OCI-LY7 (cell line): ENCODE data around the gene ZNF423. TPM values are rescaled to one million over a fixed set of nuclear protein-coding genes. Genes with fewer than 3 reads are reported as not detected.

Source experiments
- BruUV-seq: library from RNA; stranded (reverse); fragments of 400-500 nt; replicated peaks from 2 replicates; lab custom pipeline; 2021; lab: Mats Ljungman, UMichigan
- CTCF ChIA-PET: fragments of 300-600 bp; sonication (Branson Sonifier 250); formaldehyde crosslinking; loops from one replicate; lab custom pipeline; 2022; ENCODE audit warnings: antibody characterized with exemption; ENCODE audit not compliant: unreplicated experiment; lab: Charles Lee
- POLR2A ChIA-PET: fragments of 300-600 bp; sonication (Branson Sonifier 250); formaldehyde crosslinking; loops from one replicate; lab custom pipeline; 2022; ENCODE audit warnings: antibody characterized with exemption; lab: Charles Lee
- DNase-seq: peaks from one replicate; pipeline ENCODE4 v3.0.0-alpha.2; 2015; ENCODE audit warnings: low spot score
- H2AFZ ChIP-seq: fragments of 200-600 bp; sonication (generic), shearing (Covaris generic); 2 replicates; pipeline ENCODE4 v1.6.1; 2014; ENCODE audit warnings: mild to moderate bottlenecking, antibody characterized with exemption, low read length, moderate library complexity
- H3K27ac ChIP-seq: fragments of 200-600 bp; sonication (generic); 2 replicates; pipeline ENCODE4 v1.5.1; 2014; ENCODE audit warnings: mixed run types, low read depth, mild to moderate bottlenecking, moderate library complexity, low read length, inconsistent platforms; ENCODE audit not compliant: poor library complexity, severe bottlenecking
- H3K36me3 ChIP-seq: fragments of 200-600 bp; sonication (generic); 2 replicates; pipeline ENCODE4 v1.6.1; 2014; ENCODE audit warnings: mild to moderate bottlenecking, antibody characterized with exemption, low read length, moderate library complexity, mixed read lengths; ENCODE audit not compliant: insufficient read depth
- H3K4me1 ChIP-seq: fragments of 200-600 bp; sonication (generic); 2 replicates; pipeline ENCODE4 v1.5.1; 2014; ENCODE audit warnings: mild to moderate bottlenecking, low read length; ENCODE audit not compliant: insufficient read depth, poor library complexity, severe bottlenecking
- H3K4me2 ChIP-seq: fragments of 200-600 bp; sonication (generic); 2 replicates; pipeline ENCODE4 v1.6.1; 2014; ENCODE audit warnings: mild to moderate bottlenecking, low read length
- H3K4me3 ChIP-seq: fragments of 200-600 bp; sonication (generic); 2 replicates; pipeline ENCODE4 v1.5.1; 2014; ENCODE audit warnings: mild to moderate bottlenecking, low read depth, low read length; ENCODE audit not compliant: poor library complexity, severe bottlenecking
- H3K79me2 ChIP-seq: fragments of 200-600 bp; sonication (generic); 2 replicates; pipeline ENCODE4 v1.6.1; 2016; ENCODE audit warnings: low read depth, mild to moderate bottlenecking, low read length, moderate library complexity, mixed read lengths; ENCODE audit not compliant: insufficient read depth
- H3K9me2 ChIP-seq: fragments of 200-600 bp; sonication (generic); 2 replicates; pipeline ENCODE4 v1.6.1; 2016; ENCODE audit warnings: mild to moderate bottlenecking, low read length, mixed read lengths; ENCODE audit not compliant: insufficient read depth
- H3K9me3 ChIP-seq: fragments of 200-600 bp; sonication (generic); 2 replicates; pipeline ENCODE4 v1.6.1; 2014; ENCODE audit warnings: mild to moderate bottlenecking, mixed run types, low read length, mixed read lengths
- H4K20me1 ChIP-seq: fragments of 200-600 bp; sonication (generic); 2 replicates; pipeline ENCODE4 v1.6.1; 2014; ENCODE audit warnings: mild to moderate bottlenecking, antibody characterized with exemption, low read length, moderate library complexity, mixed read lengths; ENCODE audit not compliant: insufficient read depth
- EZH2phosphoT487 ChIP-seq: fragments of 200-600 bp; sonication (generic); IDR thresholded peaks from 2 replicates; pipeline ENCODE4 v1.6.1; 2018; ENCODE audit warnings: low read depth, borderline replicate concordance, mild to moderate bottlenecking, mixed run types, antibody characterized with exemption, low read length, moderate library complexity, mixed read lengths
- intact Hi-C: fragments of 100-400 bp; cut with micrococcal nuclease; formaldehyde crosslinking; loops from one replicate; pipeline ENCODE4 v1.10.0; 2022; ENCODE audit not compliant: unreplicated experiment
- total RNA-seq, 2 experiments: library from RNA; depleted of rRNA in 1 of 2; stranded (reverse); fragments of >200 nt in 1 of 2; shearing (Covaris generic) in 1 of 2; gene quantifications; 2 replicates each; pipeline ENCODE4 v1.2.3, GENCODE V29; 2014 to 2022
- TF ChIP-seq, protein P1 (sequence below): fragments of 200-600 bp; sonication (generic); conservative IDR thresholded peaks from 2 replicates; pipeline ENCODE4 v1.5.1; 2014; ENCODE audit warnings: mild to moderate bottlenecking, antibody characterized with exemption, low read length, moderate library complexity, mixed read lengths

Gene ZNF423
- total RNA-seq, 2 experiments from 2014 or later = 0.09 to 0.13 TPM

- intact Hi-C loops = no loop called here
- Histone ChIP-seq H3K4me2 (no peak overlapping the region), H3K9me3 (no peaks in the 10 kb centered on the region), H2AFZ (no peak overlapping the region), H3K9me2 (no peaks in the 10 kb centered on the region), H3K79me2 (no peaks in the 10 kb centered on the region), H4K20me1 (no peaks in the 10 kb centered on the region), H3K4me3 (no peak overlapping the region), H3K36me3 (no peaks in the 10 kb centered on the region), H3K4me1 (no peaks in the 10 kb centered on the region), H3K27ac (no peak overlapping the region)
- ChIA-PET POLR2A (interaction anchor here (0.7 to 1.1 kb wide), 2 partner anchors 11 to 428 kb away, joined by 3 to 4 read pairs; no protein-coding TSS in a partner anchor), CTCF (no interaction called here)
- no peak for TF ChIP-seq EZH2phosphoT487
- TF ChIP-seq, protein P1, sequence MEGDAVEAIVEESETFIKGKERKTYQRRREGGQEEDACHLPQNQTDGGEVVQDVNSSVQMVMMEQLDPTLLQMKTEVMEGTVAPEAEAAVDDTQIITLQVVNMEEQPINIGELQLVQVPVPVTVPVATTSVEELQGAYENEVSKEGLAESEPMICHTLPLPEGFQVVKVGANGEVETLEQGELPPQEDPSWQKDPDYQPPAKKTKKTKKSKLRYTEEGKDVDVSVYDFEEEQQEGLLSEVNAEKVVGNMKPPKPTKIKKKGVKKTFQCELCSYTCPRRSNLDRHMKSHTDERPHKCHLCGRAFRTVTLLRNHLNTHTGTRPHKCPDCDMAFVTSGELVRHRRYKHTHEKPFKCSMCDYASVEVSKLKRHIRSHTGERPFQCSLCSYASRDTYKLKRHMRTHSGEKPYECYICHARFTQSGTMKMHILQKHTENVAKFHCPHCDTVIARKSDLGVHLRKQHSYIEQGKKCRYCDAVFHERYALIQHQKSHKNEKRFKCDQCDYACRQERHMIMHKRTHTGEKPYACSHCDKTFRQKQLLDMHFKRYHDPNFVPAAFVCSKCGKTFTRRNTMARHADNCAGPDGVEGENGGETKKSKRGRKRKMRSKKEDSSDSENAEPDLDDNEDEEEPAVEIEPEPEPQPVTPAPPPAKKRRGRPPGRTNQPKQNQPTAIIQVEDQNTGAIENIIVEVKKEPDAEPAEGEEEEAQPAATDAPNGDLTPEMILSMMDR = no peak
- no TSS peak for BruUV-seq
- no peak for DNase-seq
Measured at GRCh38 chr16:49884033-49885015, 28.4 kb upstream of the ZNF423 start.

DNA sequence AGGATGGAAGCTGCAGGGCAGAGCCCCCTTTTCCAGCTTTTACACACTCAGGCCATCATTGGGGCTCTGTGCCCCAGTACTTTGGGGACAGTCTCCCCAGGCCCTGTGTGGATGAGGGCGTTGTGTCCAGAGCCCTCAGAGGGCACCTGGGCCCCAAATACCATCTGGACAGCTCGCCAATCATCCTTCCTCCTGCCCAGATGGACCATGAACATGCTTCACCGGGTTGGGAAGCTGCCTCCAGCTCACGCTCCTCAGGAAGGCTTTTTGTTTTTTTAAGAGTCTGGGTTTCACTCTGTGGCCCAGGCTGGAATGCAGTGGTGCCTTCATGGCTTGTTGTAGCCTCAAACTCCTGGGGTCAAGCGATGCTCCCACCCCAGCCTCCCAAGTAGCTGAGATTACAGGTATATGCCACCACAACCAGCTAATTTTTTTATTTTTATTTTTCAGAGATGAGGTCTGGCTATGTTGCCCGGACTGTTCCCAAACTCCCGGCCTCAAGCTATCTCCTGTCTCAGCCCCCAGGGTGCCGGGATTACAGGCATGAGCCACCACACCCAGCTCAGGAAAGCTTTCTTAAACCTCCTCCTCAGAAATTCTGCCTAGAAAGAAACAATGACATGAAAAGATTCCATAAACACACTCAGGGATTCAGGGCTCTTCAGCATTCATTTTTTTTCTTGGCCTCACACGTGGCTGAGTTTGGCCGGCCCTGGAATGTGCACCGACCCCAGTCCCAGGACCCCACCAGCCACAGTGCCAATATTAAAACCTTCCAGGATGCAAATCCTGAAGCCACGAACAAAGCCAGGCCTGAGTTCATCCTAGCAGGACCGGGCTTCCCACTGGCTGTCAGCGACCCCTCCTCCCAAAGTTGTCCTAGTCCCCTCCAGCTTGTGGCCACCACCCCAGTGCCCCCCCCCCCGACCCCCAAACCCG lies 27.4 kb upstream of the ZNF423 start:
- no peaks in the 10 kb centered on the region for H3K36me3 ChIP-seq
- no TSS peak for BruUV-seq
- H3K9me2 ChIP-seq = no peaks in the 10 kb centered on the region
- no peak overlapping the region for H3K4me3 ChIP-seq
- no peaks in the 10 kb centered on the region for H3K9me3 ChIP-seq
- POLR2A ChIA-PET = no interaction called here
- no peaks in the 10 kb centered on the region for H4K20me1 ChIP-seq
- intact Hi-C loops = no loop called here
- no peaks in the 10 kb centered on the region for H3K79me2 ChIP-seq
- H2AFZ ChIP-seq = no peak overlapping the region
- no peak overlapping the region for H3K4me2 ChIP-seq
- CTCF ChIA-PET = no interaction called here
- DNase-seq = no peak
- H3K4me1 ChIP-seq = no peaks in the 10 kb centered on the region
- H3K27ac ChIP-seq = no peak overlapping the region
- TF ChIP-seq, protein P1 = no peak
- TF ChIP-seq EZH2phosphoT487 = no peak
